Measurements from ENCODE around the gene OSTN.

GRCh38 chr3:191154827-191155226, 44.2 kb upstream of the OSTN start:
- TF ChIP-seq ZNF704 (tag by site-specific recombination; IDR thresholded peaks at IDR 0.05) (no peak), HOXC10 (CRISPR knock-in tag; IDR thresholded peaks at IDR 0.05) (no peak), CTCF (tag by site-specific recombination; IDR thresholded peaks at IDR 0.05) (no peak), GLI4 (tag by site-specific recombination; IDR thresholded peaks at IDR 0.05) (no peak), ZNF747 (tag by site-specific recombination; IDR thresholded peaks at IDR 0.05) (no peak), ZNF274 (IDR thresholded peaks at IDR 0.05; ENCODE audit: low read length) (no peak), ZNF274 (tag by site-specific recombination; IDR thresholded peaks at IDR 0.05; ENCODE audit: borderline replicate concordance) (no peak), OVOL3 (tag by site-specific recombination; IDR thresholded peaks at IDR 0.05) (no peak), HOXA7 (CRISPR knock-in tag; IDR thresholded peaks at IDR 0.05; ENCODE audit: borderline replicate concordance) (no peak), ZNF140 (tag by site-specific recombination; IDR thresholded peaks at IDR 0.05) (no peak), ZBTB21 (tag by site-specific recombination; IDR thresholded peaks at IDR 0.05) (no peak)
